Measurements from ENCODE around the gene GRIK1.

GRCh38 chr21:29849735-29850176 lies 90.0 kb downstream of the GRIK1 start:
- TF ChIP-seq CTCF (conservative IDR thresholded peaks at IDR 0.05) (peak; percentile 82), ZFX (IDR thresholded peaks at IDR 0.05) (no peak)

All from C4-2B (cell line).